C4-2B (cell line): ENCODE measurements around the gene GALNTL6.

ENCODE experiments used
- ZFX ChIP-seq: fragments of 450-650 bp; IDR thresholded peaks from 2 replicates; pipeline ENCODE4 v1.6.1; 2017
- TF ChIP-seq, protein P1 (sequence below): fragments of 450-650 bp; conservative IDR thresholded peaks from 2 replicates; pipeline ENCODE4 v1.5.1; 2017; ENCODE audit warnings: mild to moderate bottlenecking

GRCh38 chr4:171891038-171891437 is 77.8 kb downstream of the GALNTL6 start:
- TF ChIP-seq, protein P1, sequence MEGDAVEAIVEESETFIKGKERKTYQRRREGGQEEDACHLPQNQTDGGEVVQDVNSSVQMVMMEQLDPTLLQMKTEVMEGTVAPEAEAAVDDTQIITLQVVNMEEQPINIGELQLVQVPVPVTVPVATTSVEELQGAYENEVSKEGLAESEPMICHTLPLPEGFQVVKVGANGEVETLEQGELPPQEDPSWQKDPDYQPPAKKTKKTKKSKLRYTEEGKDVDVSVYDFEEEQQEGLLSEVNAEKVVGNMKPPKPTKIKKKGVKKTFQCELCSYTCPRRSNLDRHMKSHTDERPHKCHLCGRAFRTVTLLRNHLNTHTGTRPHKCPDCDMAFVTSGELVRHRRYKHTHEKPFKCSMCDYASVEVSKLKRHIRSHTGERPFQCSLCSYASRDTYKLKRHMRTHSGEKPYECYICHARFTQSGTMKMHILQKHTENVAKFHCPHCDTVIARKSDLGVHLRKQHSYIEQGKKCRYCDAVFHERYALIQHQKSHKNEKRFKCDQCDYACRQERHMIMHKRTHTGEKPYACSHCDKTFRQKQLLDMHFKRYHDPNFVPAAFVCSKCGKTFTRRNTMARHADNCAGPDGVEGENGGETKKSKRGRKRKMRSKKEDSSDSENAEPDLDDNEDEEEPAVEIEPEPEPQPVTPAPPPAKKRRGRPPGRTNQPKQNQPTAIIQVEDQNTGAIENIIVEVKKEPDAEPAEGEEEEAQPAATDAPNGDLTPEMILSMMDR = no peak
- TF ChIP-seq ZFX = no peak
